Endothelial cell of umbilical vein (primary cell): ENCODE results near the gene N4BP3. TPM values are rescaled to one million over a fixed set of nuclear protein-coding genes. Genes with fewer than 3 reads are reported as not detected.

Experiments
- BruUV-seq: library from RNA; stranded (reverse); fragments of 400-500 nt; replicated peaks from 2 replicates; lab custom pipeline; 2021; lab: Mats Ljungman, UMichigan
- CTCF ChIA-PET: fragments of 300-600, 350-600 bp; sonication (Branson Sonifier 250); formaldehyde crosslinking; loops from one replicate; lab custom pipeline; 2021; ENCODE audit warnings: antibody characterized with exemption, inconsistent platforms; lab: Charles Lee
- POLR2A ChIA-PET: fragments of 300-600, 350-600 bp; sonication (Branson Sonifier 250); formaldehyde crosslinking; loops from one replicate; lab custom pipeline; 2021; ENCODE audit warnings: antibody characterized with exemption, inconsistent platforms; lab: Charles Lee
- DNase-seq: peaks from one replicate; pipeline ENCODE4 v3.0.0-alpha.2; 2011; ENCODE audit warnings: low read depth, low spot score
- FAIRE-seq: peaks from 2 replicates; lab custom pipeline; 2011; peaks lifted over from hg19 to GRCh38; lab: Jason Lieb, UNC
- H2AFZ ChIP-seq: 2 replicates; pipeline ENCODE4 v1.6.0; 2012; ENCODE audit warnings: low read depth, low read length, control low read depth, inconsistent platforms
- H3K27ac ChIP-seq: 2 replicates; pipeline ENCODE4 v1.5.1; 2011; ENCODE audit warnings: low read depth, mild to moderate bottlenecking, control low read depth, low read length, moderate library complexity; ENCODE audit not compliant: insufficient read depth
- H3K27me3 ChIP-seq, 2 experiments: 2 replicates each; pipeline versions ENCODE4 v1.6.0 to v1.6.1; 2011; ENCODE audit warnings: low read length in 2 of 2, mixed read lengths in 1 of 2; ENCODE audit not compliant: control insufficient read depth in 2 of 2, insufficient read depth in 2 of 2
- H3K36me3 ChIP-seq, 2 experiments: 2 replicates in 1 of 2; 3 replicates in 1 of 2; pipeline ENCODE4 v1.5.1; 2011; ENCODE audit warnings: low read length in 2 of 2, mild to moderate bottlenecking in 1 of 2, moderate library complexity in 1 of 2; ENCODE audit not compliant: control insufficient read depth in 2 of 2, insufficient read depth in 2 of 2; ENCODE audit errors: extremely low read depth in 1 of 2
- H3K4me1 ChIP-seq: 3 replicates; pipeline ENCODE4 v1.5.1; 2011; ENCODE audit warnings: mild to moderate bottlenecking, low read length; ENCODE audit not compliant: control insufficient read depth, insufficient read depth; ENCODE audit errors: extremely low read depth
- H3K4me2 ChIP-seq: 2 replicates; pipeline ENCODE4 v1.6.1; 2011; ENCODE audit warnings: low read length, control low read depth, mixed read lengths; ENCODE audit not compliant: insufficient read depth
- H3K4me3 ChIP-seq, 3 experiments: fragments of 200-600 bp in 1 of 3; sonication (generic), shearing (Covaris generic) in 1 of 3; replicated peaks in 1 of 3; 2 replicates each; pipeline ENCODE4 v1.5.1; 2011 to 2016; ENCODE audit warnings: control low read depth in 3 of 3, low read length in 3 of 3, mild to moderate bottlenecking in 2 of 3, inconsistent platforms in 1 of 3, low read depth in 1 of 3, moderate library complexity in 1 of 3; ENCODE audit not compliant: insufficient read depth in 1 of 3
- H3K79me2 ChIP-seq: 2 replicates; pipeline ENCODE4 v1.6.0; 2012; ENCODE audit warnings: low read length, inconsistent platforms; ENCODE audit not compliant: control insufficient read depth, insufficient read depth
- H3K9ac ChIP-seq: replicated peaks from 2 replicates; pipeline ENCODE3; 2011; ENCODE audit warnings: low read length, control low read depth; ENCODE audit not compliant: insufficient read depth; ENCODE audit errors: extremely low read depth
- H3K9me1 ChIP-seq: replicated peaks from 3 replicates; pipeline ENCODE4 v1.6.0; 2011; ENCODE audit warnings: mild to moderate bottlenecking, low read length; ENCODE audit not compliant: control insufficient read depth, insufficient read depth; ENCODE audit errors: extremely low read depth
- H3K9me3 ChIP-seq: replicated peaks from 2 replicates; pipeline ENCODE4 v1.5.1; 2012; ENCODE audit warnings: low read length, inconsistent platforms; ENCODE audit not compliant: control insufficient read depth, insufficient read depth
- H4K20me1 ChIP-seq: replicated peaks from 2 replicates; pipeline ENCODE3; 2011; ENCODE audit warnings: mild to moderate bottlenecking, low read length; ENCODE audit not compliant: control insufficient read depth, insufficient read depth; ENCODE audit errors: extremely low read depth
- EZH2 ChIP-seq: IDR thresholded peaks from 2 replicates; pipeline ENCODE4 v1.6.1; 2012; ENCODE audit warnings: borderline replicate concordance, low read depth, mild to moderate bottlenecking, moderate library complexity, low read length, inconsistent platforms; ENCODE audit not compliant: severe bottlenecking
- FOS ChIP-seq: IDR thresholded peaks from 2 replicates; pipeline ENCODE4 v1.6.1; 2011; ENCODE audit warnings: mild to moderate bottlenecking, low read length, moderate library complexity, borderline replicate concordance; ENCODE audit not compliant: insufficient read depth
- GATA2 ChIP-seq: IDR thresholded peaks from 2 replicates; pipeline ENCODE4 v1.7.0; 2011; ENCODE audit warnings: low read depth, mild to moderate bottlenecking, moderate library complexity, mixed read lengths, low read length; ENCODE audit not compliant: insufficient read length, insufficient read depth
- JUN ChIP-seq: IDR thresholded peaks from 2 replicates; pipeline ENCODE4 v1.6.1; 2011; ENCODE audit warnings: borderline replicate concordance, low read depth; ENCODE audit not compliant: insufficient read length, insufficient read depth
- MYC ChIP-seq: IDR thresholded peaks from one replicate; pipeline ENCODE4 v1.6.1; 2011; ENCODE audit warnings: mild to moderate bottlenecking, low read depth, low read length
- POLR2A ChIP-seq: IDR thresholded peaks from 2 replicates; pipeline ENCODE4 v1.6.1; 2012; ENCODE audit warnings: low read depth, mild to moderate bottlenecking, control low read depth, low read length
- dilution Hi-C: fragments of 300-500 bp; cut with MboI; formaldehyde crosslinking; loops from one replicate; pipeline ENCODE4 v1.15.0; 2019; ENCODE audit warnings: low sequenced_read_pairs; ENCODE audit not compliant: extremely low pct_ligation_motif_present
- intact Hi-C: fragments of 100-400 bp; cut with micrococcal nuclease; formaldehyde crosslinking; loops from one replicate; pipeline ENCODE4 v1.10.0; 2022
- polyA plus RNA-seq, 4 experiments: library from polyadenylated mRNA; depleted of rRNA in 3 of 4; stranded (reverse) in 3 of 4; unstranded in 1 of 4; fragments of >200 nt; gene quantifications; 2 replicates each; pipeline versions ENCODE4 v1.2.1 to v1.2.3, GENCODE V29; 2011 to 2012; ENCODE audit warnings: missing spikeins in 1 of 4
- total RNA-seq: library from RNA; stranded (reverse); gene quantifications from 2 replicates; pipeline ENCODE4 v1.2.3, GENCODE V29; 2021
- TF ChIP-seq, protein P1 (sequence below), 2 donors: IDR thresholded peaks; 1 replicate in 1 of 2; 2 replicates in 1 of 2; pipeline ENCODE4 v1.5.1; 2011; ENCODE audit warnings: low read length in 2 of 2, mild to moderate bottlenecking in 2 of 2, moderate library complexity in 2 of 2, control low read depth in 1 of 2, inconsistent platforms in 1 of 2, low read depth in 1 of 2; ENCODE audit not compliant: insufficient read depth in 1 of 2; ENCODE audit errors: extremely low read depth in 1 of 2

Gene N4BP3
- total and polyA plus RNA-seq, 2 donors (not counting 3 experiments of a cell fraction or from before 2014, with no cell fraction given) = 11.8 to 38.2 TPM

DNA sequence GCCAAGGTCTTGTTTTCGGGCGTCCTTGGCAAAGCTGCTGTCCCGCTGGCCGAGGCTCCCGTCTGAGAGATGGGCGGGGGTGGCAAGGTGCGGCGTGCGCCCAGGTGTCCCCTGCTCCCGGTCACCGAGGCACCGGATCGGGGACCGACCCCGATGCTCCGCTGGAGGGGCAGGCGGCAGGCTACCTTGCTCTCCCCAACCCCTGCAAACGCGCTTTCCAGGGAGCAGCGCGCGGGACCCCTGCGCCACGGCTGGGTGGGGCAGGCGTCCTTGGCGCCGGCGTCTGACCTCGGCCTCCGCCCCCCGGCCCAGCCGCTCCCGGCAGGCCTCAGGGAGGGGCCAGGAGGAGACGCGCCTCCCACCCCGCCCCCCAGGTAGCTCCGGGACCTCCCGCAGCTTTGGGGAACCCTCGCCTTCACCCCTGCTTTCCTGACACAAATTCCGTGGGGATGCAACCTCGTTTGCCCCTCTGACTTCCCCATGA is 551 bp downstream of the N4BP3 start:
- ChIA-PET POLR2A (no interaction called here), CTCF (interaction anchor here (1.9 to 2.0 kb wide), 2 partner anchors 36 to 38 kb away, joined by 6 to 7 read pairs; no protein-coding TSS in a partner anchor)
- intact Hi-C loops = loop anchor here (1.0 to 10.0 kb wide), 5 partner anchors 16 to 619 kb away; partner anchors contain the start of genes NHP2 and PDLIM7
- no peak for TF ChIP-seq GATA2
- TF ChIP-seq EZH2 = no peak
- TF ChIP-seq JUN = no peak
- TF ChIP-seq, protein P1, sequence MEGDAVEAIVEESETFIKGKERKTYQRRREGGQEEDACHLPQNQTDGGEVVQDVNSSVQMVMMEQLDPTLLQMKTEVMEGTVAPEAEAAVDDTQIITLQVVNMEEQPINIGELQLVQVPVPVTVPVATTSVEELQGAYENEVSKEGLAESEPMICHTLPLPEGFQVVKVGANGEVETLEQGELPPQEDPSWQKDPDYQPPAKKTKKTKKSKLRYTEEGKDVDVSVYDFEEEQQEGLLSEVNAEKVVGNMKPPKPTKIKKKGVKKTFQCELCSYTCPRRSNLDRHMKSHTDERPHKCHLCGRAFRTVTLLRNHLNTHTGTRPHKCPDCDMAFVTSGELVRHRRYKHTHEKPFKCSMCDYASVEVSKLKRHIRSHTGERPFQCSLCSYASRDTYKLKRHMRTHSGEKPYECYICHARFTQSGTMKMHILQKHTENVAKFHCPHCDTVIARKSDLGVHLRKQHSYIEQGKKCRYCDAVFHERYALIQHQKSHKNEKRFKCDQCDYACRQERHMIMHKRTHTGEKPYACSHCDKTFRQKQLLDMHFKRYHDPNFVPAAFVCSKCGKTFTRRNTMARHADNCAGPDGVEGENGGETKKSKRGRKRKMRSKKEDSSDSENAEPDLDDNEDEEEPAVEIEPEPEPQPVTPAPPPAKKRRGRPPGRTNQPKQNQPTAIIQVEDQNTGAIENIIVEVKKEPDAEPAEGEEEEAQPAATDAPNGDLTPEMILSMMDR (IDR thresholded peaks at IDR 0.05; ENCODE audit: extremely low read depth in 1 of 2, insufficient read depth in 1 of 2, low read depth in 1 of 2, low read length in 2 of 2) = no peak
- no peak for TF ChIP-seq FOS
- no peak for TF ChIP-seq POLR2A
- no peak for TF ChIP-seq MYC
- Histone ChIP-seq H3K4me3 (peak overlapping the region; percentile 20 to 94 (median 69)), H3K9me3 (no peaks in the 10 kb centered on the region), H4K20me1 (no peaks in the 10 kb centered on the region), H3K27ac (no peak overlapping the region), H3K79me2 (peaks cover 9% of the 10 kb centered on the region), H3K4me1 (peaks cover 41% of the 10 kb centered on the region), H3K4me2 (peak overlapping the region; percentile 72), H2AFZ (peak overlapping the region; percentile 53), H3K36me3 (no peaks in the 10 kb centered on the region), H3K27me3 (no peaks in the 10 kb centered on the region), H3K9ac (peak overlapping the region; percentile 46), H3K9me1 (no peaks in the 10 kb centered on the region)
- BruUV-seq = no TSS peak
- dilution Hi-C loops = no loop called here
- FAIRE-seq (no peak), DNase-seq (no peak)
